Liver (tissue), 3 donors: Measurements from ENCODE around the gene ADCYAP1.

Experiments used
- EGR1 ChIP-seq, 2 donors: IDR thresholded peaks; 2 replicates each; pipeline ENCODE4 v1.6.1; 2016 to 2018; ENCODE audit warnings: antibody characterized with exemption in 2 of 2, low read depth in 2 of 2
- GABPA ChIP-seq, 2 donors: IDR thresholded peaks in 1 of 2; conservative IDR thresholded peaks in 1 of 2; 2 replicates each; pipeline ENCODE4 v1.6.1; 2016; ENCODE audit warnings: antibody characterized with exemption in 2 of 2, mild to moderate bottlenecking in 1 of 2, moderate library complexity in 1 of 2
- JUND ChIP-seq, 2 donors: IDR thresholded peaks; 2 replicates each; pipeline ENCODE4 v1.6.1; 2016; ENCODE audit warnings: antibody characterized with exemption in 2 of 2
- NR2F2 ChIP-seq: IDR thresholded peaks from 2 replicates; pipeline ENCODE4 v1.6.1; 2016; ENCODE audit warnings: antibody characterized with exemption
- RAD21 ChIP-seq, 2 donors: IDR thresholded peaks; 2 replicates each; pipeline ENCODE4 v1.6.1; 2016; ENCODE audit warnings: antibody characterized with exemption in 2 of 2, mild to moderate bottlenecking in 2 of 2
- SP1 ChIP-seq: IDR thresholded peaks from 2 replicates; pipeline ENCODE4 v1.6.1; 2018; ENCODE audit warnings: antibody characterized with exemption, mild to moderate bottlenecking
- TAF1 ChIP-seq: conservative IDR thresholded peaks from 2 replicates; pipeline ENCODE4 v1.6.1; 2016; ENCODE audit warnings: antibody characterized with exemption, mild to moderate bottlenecking
- TF ChIP-seq, protein P1 (sequence below): fragments of 150-350 bp; IDR thresholded peaks from 2 replicates; pipeline ENCODE4 v1.5.1; 2017; ENCODE audit warnings: improper control_type of control experiment, low read depth, low read length; ENCODE audit not compliant: missing input control
- TF ChIP-seq, protein P2 (sequence below): IDR thresholded peaks from 2 replicates; pipeline ENCODE4 v1.6.1; 2016; ENCODE audit warnings: antibody characterized with exemption, mild to moderate bottlenecking
- TF ChIP-seq, protein P3 (sequence below): IDR thresholded peaks from 2 replicates; pipeline ENCODE4 v1.6.1; 2016; ENCODE audit warnings: antibody characterized with exemption
- TF ChIP-seq, protein P4 (sequence below): IDR thresholded peaks from 2 replicates; pipeline ENCODE4 v1.6.1; 2016; ENCODE audit warnings: antibody characterized with exemption
- TF ChIP-seq, protein P5 (sequence below): IDR thresholded peaks from 2 replicates; pipeline ENCODE4 v1.6.1; 2016; ENCODE audit warnings: antibody characterized with exemption
- donor health status: healthy.
- donor health status: healthy.

DNA sequence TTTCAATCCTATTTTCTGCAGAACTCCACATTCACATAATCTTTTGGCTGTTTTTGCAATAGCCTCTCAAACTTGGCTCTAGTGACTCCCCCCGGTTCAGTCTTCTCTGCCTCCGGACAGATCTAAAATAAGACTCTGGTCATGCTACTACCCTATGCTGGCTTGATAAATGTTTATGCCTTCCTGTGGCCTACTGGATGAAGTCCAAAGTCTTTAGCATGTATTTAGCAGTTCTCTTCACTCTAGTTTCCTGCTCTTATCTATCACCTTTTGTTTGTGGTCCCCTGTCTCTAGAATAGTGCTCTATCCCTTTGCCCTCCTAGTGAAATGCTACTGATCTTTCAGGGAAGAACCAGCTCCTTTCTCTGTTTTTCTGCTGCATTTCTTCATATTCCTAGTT is 14.4 kb downstream of the ADCYAP1 start:
- TF ChIP-seq, protein P1, sequence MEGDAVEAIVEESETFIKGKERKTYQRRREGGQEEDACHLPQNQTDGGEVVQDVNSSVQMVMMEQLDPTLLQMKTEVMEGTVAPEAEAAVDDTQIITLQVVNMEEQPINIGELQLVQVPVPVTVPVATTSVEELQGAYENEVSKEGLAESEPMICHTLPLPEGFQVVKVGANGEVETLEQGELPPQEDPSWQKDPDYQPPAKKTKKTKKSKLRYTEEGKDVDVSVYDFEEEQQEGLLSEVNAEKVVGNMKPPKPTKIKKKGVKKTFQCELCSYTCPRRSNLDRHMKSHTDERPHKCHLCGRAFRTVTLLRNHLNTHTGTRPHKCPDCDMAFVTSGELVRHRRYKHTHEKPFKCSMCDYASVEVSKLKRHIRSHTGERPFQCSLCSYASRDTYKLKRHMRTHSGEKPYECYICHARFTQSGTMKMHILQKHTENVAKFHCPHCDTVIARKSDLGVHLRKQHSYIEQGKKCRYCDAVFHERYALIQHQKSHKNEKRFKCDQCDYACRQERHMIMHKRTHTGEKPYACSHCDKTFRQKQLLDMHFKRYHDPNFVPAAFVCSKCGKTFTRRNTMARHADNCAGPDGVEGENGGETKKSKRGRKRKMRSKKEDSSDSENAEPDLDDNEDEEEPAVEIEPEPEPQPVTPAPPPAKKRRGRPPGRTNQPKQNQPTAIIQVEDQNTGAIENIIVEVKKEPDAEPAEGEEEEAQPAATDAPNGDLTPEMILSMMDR: no peak
- TF ChIP-seq TAF1 (no peak), GABPA (IDR thresholded peaks at IDR 0.05 in 1 of 2, conservative IDR thresholded peaks at IDR 0.05 in 1 of 2) (no peak), JUND (IDR thresholded peaks at IDR 0.05) (no peak), SP1 (no peak), RAD21 (IDR thresholded peaks at IDR 0.05) (no peak), EGR1 (IDR thresholded peaks at IDR 0.05; ENCODE audit: low read depth in 2 of 2) (no peak), NR2F2 (no peak)
- TF ChIP-seq, protein P2, sequence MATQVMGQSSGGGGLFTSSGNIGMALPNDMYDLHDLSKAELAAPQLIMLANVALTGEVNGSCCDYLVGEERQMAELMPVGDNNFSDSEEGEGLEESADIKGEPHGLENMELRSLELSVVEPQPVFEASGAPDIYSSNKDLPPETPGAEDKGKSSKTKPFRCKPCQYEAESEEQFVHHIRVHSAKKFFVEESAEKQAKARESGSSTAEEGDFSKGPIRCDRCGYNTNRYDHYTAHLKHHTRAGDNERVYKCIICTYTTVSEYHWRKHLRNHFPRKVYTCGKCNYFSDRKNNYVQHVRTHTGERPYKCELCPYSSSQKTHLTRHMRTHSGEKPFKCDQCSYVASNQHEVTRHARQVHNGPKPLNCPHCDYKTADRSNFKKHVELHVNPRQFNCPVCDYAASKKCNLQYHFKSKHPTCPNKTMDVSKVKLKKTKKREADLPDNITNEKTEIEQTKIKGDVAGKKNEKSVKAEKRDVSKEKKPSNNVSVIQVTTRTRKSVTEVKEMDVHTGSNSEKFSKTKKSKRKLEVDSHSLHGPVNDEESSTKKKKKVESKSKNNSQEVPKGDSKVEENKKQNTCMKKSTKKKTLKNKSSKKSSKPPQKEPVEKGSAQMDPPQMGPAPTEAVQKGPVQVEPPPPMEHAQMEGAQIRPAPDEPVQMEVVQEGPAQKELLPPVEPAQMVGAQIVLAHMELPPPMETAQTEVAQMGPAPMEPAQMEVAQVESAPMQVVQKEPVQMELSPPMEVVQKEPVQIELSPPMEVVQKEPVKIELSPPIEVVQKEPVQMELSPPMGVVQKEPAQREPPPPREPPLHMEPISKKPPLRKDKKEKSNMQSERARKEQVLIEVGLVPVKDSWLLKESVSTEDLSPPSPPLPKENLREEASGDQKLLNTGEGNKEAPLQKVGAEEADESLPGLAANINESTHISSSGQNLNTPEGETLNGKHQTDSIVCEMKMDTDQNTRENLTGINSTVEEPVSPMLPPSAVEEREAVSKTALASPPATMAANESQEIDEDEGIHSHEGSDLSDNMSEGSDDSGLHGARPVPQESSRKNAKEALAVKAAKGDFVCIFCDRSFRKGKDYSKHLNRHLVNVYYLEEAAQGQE: no peak
- TF ChIP-seq, protein P3, sequence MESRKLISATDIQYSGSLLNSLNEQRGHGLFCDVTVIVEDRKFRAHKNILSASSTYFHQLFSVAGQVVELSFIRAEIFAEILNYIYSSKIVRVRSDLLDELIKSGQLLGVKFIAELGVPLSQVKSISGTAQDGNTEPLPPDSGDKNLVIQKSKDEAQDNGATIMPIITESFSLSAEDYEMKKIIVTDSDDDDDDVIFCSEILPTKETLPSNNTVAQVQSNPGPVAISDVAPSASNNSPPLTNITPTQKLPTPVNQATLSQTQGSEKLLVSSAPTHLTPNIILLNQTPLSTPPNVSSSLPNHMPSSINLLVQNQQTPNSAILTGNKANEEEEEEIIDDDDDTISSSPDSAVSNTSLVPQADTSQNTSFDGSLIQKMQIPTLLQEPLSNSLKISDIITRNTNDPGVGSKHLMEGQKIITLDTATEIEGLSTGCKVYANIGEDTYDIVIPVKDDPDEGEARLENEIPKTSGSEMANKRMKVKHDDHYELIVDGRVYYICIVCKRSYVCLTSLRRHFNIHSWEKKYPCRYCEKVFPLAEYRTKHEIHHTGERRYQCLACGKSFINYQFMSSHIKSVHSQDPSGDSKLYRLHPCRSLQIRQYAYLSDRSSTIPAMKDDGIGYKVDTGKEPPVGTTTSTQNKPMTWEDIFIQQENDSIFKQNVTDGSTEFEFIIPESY: no peak
- TF ChIP-seq, protein P4, sequence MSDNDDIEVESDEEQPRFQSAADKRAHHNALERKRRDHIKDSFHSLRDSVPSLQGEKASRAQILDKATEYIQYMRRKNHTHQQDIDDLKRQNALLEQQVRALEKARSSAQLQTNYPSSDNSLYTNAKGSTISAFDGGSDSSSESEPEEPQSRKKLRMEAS: no peak
- TF ChIP-seq, protein P5, sequence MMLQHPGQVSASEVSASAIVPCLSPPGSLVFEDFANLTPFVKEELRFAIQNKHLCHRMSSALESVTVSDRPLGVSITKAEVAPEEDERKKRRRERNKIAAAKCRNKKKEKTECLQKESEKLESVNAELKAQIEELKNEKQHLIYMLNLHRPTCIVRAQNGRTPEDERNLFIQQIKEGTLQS: no peak
